Muscle layer of duodenum (tissue), 2 donors: ENCODE data around the gene PAX8.
"Not testable (repeated sequence)": the region's sequence is repeated elsewhere in the genome, so short reads cannot be mapped to it uniquely, and the experiment has no call there.

Source experiments
- H3K27ac ChIP-seq: one replicate; pipeline ENCODE4 v1.7.0; 2013; ENCODE audit warnings: mild to moderate bottlenecking, low read length
- H3K27me3 ChIP-seq: one replicate; pipeline ENCODE4 v1.7.0; 2013; ENCODE audit warnings: low read depth, mild to moderate bottlenecking, control low read depth, low read length
- H3K36me3 ChIP-seq, 2 donors: one replicate each; pipeline ENCODE4 v1.7.0; 2013; ENCODE audit warnings: low read length in 2 of 2, control low read depth in 1 of 2, mild to moderate bottlenecking in 1 of 2; ENCODE audit not compliant: insufficient read depth in 2 of 2, control insufficient read depth in 1 of 2
- H3K4me1 ChIP-seq, 2 donors: one replicate each; pipeline ENCODE4 v1.7.0; 2013; ENCODE audit warnings: low read length in 2 of 2, mild to moderate bottlenecking in 2 of 2, control low read depth in 1 of 2, moderate library complexity in 1 of 2; ENCODE audit not compliant: insufficient read depth in 2 of 2, control insufficient read depth in 1 of 2
- H3K4me3 ChIP-seq, 2 donors: one replicate each; pipeline ENCODE4 v1.7.0; 2013; ENCODE audit warnings: low read length in 2 of 2, low read depth in 1 of 2, mild to moderate bottlenecking in 1 of 2
- H3K9me3 ChIP-seq, 2 donors: one replicate each; pipeline ENCODE4 v1.7.0; 2013; ENCODE audit warnings: low read length in 2 of 2, control low read depth in 1 of 2, mild to moderate bottlenecking in 1 of 2; ENCODE audit not compliant: control insufficient read depth in 1 of 2
- donor health status: healthy.

The PAX8 gene

DNA sequence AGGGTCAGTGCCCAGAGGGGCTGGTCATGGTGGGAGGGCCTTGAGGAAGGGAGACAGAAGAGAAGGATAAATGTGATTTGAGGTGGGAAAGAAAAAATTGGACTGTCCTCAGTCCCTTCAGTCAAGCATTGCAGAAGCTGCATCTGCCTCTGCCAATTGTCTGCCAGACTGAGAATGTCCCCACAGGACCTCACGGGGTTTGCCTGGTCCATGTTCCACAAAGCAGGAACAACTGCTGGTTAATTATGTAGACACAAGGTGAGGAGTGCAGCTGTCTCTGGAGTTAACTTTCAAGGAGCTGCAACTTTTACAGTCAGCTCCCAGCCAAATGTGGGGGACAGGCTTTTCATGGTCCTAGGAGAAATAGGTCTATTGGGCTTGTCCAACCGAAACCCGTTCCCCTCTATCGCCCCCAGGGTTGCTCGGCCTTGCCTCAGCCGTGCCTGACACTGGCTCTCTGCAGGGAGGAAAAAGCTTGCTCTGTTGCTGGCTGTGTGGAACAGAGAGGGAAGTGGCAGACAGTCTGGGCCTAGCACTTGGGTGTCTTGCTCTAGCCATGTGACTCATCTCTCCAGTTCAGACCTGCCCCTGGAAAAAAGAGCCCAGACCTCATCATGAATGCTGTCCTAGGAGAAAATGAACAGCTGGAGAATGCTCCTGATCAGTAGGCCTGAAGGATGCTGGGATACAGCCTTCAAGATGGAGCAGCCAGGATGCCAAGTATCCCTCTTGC, 31.1 kb upstream of the PAX8 start:
- Histone ChIP-seq H3K27ac (no peak overlapping the region), H3K4me3 (no peak overlapping the region), H3K9me3 (no peaks in the 10 kb centered on the region), H3K4me1 (no peaks in the 10 kb centered on the region), H3K36me3 (no peaks in the 10 kb centered on the region), H3K27me3 (no peaks in the 10 kb centered on the region)

DNA sequence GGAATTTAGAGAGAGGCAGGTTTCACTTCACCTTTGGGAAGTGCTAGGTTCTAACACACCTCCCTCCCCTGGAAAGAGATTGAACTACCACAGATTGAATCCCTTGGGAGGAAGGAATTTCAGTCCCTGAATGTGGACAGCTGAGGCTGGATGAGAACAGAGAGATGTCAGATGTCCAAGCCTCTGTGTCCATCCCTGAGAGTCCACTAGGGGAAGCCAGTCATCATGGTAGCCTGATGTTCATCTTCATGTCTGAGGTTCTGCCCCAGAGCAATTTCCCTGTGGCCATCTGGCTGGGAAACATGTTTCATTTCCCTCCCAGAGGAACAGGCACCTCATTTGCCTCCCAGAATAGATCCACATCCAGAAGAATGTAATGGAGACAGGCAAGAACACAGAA, 30.1 kb upstream of the PAX8 start:
- not testable (repeated sequence) for H3K4me1 ChIP-seq, H3K27me3 ChIP-seq

DNA sequence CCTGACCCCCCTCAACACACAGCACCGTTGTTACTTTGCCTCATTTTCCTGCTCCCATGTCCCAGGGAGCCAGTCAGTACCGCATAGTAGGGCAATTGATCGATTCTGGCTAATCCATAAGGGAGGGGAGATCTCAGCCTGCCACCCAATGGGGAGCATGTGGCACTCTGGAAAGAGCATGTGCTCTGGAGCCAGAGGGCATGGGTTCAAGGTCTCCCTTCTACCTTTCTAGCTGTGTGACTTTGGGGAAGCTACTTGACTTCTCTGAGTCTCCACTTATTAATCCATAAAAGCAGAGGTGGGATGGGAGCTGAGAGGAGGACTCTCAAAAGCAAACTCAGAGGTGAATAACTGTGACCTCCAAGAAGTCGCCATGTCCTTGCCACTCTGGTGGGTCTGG, 27.5 kb upstream of the PAX8 start:
- H3K36me3 ChIP-seq, H3K9me3 ChIP-seq, H3K27ac ChIP-seq, H3K27me3 ChIP-seq, H3K4me1 ChIP-seq, H3K4me3 ChIP-seq: not testable (repeated sequence)

More for the DNA sequence above, 30.1 kb upstream of the PAX8 start:
- H3K4me3 ChIP-seq, H3K27ac ChIP-seq, H3K36me3 ChIP-seq, H3K9me3 ChIP-seq: not testable (repeated sequence)

DNA sequence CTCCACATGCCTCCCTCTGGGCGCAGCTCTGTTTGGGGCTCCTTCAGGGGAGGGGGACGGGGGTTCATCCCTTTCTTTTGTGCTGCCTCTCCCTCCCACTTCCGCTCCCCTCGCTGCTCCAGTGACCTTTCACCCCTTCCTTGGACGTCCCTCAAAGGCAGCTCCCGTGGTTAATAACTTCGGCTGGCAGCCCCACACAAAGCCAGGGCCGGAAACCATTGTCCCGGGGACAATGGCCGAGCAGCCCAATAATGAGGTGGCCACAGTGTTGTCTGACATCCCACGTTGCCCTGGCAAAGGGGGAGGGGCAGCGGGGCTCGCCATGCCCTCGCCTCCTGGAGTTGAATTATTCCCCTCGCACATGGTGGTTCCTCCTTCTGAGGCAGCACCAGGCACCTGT, 27.0 kb upstream of the PAX8 start:
- H3K27me3 ChIP-seq, H3K4me3 ChIP-seq, H3K9me3 ChIP-seq, H3K4me1 ChIP-seq, H3K27ac ChIP-seq, H3K36me3 ChIP-seq: not testable (repeated sequence)

DNA sequence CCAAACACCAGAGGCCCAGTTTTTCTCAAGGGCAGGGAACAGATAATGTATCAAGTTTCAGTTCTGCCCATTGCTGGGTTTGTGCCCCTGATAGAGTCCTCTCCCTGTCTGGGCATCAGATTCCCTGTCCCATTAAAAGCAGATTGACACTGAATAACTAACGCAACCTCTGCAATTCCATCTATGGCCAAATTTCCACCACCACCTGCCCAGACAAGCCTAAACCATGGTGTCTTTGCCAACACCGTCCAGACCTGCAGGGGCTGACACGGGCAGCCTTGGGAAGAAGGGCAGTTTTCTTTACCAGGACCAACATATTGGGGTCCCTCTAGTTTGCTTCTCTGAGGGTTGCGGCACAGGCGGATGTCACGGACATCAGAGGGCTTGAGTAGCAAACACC, 26.4 kb upstream of the PAX8 start:
- H3K4me1 ChIP-seq, result no peaks in the 10 kb centered on the region
- H3K4me3 ChIP-seq, result no peak overlapping the region
- H3K27me3 ChIP-seq, result no peaks in the 10 kb centered on the region
- no peaks in the 10 kb centered on the region for H3K9me3 ChIP-seq
- no peak overlapping the region for H3K27ac ChIP-seq
- no peaks in the 10 kb centered on the region for H3K36me3 ChIP-seq

DNA sequence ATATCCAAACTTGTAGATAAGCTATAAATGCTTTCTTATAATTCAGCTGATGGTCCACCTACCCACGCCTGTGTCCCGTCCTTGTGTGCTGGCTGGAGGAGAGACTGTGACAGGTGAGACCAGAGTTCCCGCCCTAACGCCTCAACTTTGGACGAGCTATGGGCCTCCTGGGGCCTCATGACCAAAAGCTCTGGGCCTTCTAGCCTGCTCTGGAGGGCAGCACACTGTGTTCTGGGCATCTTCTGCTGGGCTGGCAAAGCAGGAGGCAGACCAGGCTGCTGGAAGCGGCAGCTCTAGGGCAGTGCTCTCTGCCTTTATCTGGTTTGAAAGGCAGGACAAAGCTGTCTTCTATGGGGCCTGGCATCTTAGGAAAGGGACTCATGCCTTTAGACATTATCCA, 26.0 kb upstream of the PAX8 start:
- no peaks in the 10 kb centered on the region for H3K4me1 ChIP-seq
- no peak overlapping the region for H3K4me3 ChIP-seq
- H3K27me3 ChIP-seq, result no peaks in the 10 kb centered on the region
- no peaks in the 10 kb centered on the region for H3K36me3 ChIP-seq
- H3K9me3 ChIP-seq, result no peaks in the 10 kb centered on the region
- H3K27ac ChIP-seq, result no peak overlapping the region

DNA sequence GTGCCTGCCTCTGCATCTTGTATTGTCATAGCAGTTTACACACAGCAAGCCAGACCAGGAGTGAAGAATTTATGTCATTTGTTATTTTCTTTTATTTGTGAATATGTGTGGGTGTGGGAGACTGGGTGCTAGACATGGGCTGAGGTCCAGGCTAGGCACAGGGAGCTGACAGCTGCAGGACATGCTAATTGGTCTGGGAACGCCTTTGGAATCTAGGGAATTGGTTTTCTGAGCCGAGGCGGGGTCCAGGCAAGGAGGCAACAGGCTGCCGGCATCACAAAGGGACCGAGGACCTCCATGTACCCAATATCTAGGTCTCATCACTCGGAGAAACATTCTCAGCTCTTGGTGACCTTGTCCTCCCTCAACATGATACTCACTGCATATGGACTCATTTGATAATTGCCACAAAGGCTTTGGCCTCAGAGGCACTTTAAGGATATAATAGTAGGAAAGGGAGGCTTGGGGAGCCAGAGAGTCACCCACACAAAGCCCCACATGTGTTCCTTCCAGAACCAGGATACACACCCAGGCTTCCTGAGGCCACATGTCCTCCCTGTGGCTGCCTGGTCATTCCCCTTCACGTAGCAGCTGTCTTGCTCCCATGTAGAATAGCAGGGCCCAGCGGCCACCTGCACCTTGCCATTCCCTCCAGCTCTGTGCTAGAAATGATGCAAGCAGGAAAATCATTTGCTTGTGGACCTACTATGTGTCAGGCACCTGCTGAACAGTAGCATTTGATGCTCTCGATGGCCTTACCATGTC, 23.7 kb upstream of the PAX8 start:
- not testable (repeated sequence) for H3K4me1 ChIP-seq, H3K36me3 ChIP-seq, H3K27ac ChIP-seq, H3K4me3 ChIP-seq, H3K9me3 ChIP-seq, H3K27me3 ChIP-seq

DNA sequence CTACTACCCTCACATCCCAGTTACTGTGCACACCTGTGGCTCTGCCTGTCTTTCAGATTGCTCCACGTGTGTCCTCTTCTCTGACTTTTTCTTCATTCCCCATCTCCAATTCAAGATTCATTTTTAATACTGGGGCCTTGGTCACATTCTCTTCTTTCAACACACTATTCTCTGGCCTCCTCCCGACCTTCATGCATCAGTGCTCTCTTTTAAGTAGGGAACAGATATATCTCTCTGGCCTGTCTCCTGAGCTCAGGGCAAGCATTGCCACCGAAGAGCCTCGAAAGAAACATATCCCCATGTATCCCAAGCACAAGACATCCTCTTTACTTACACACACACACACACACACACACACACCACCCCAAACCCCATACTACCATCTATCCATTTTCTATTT, 21.6 kb upstream of the PAX8 start:
- H3K36me3 ChIP-seq, result no peaks in the 10 kb centered on the region
- H3K27ac ChIP-seq, result no peak overlapping the region
- H3K27me3 ChIP-seq, result no peaks in the 10 kb centered on the region
- H3K4me3 ChIP-seq, result no peak overlapping the region
- no peaks in the 10 kb centered on the region for H3K4me1 ChIP-seq
- H3K9me3 ChIP-seq, result no peaks in the 10 kb centered on the region

DNA sequence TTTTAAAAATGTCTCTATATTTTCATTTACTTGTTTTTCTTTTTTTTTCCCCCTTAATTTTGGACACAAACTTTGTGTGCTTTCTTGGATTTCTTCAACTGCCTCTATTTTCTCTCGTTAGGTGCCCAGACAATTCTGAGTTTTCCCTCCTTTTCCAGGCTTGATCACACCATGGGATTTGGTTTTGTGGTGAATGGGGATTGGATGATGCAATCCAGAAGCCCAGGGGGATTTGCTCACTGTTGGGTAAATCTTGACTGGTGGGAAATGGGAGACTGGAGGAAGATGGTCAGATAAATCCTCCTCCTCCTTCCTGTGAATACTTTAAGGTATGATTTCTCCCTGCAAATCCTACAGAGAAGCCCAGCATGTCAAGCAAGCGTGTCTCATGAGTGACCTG, 19.5 kb upstream of the PAX8 start:
- H3K27ac ChIP-seq, result no peak overlapping the region
- H3K9me3 ChIP-seq, result no peaks in the 10 kb centered on the region
- H3K36me3 ChIP-seq, result no peaks in the 10 kb centered on the region
- no peak overlapping the region for H3K4me3 ChIP-seq
- H3K4me1 ChIP-seq, result no peaks in the 10 kb centered on the region
- H3K27me3 ChIP-seq, result no peaks in the 10 kb centered on the region

DNA sequence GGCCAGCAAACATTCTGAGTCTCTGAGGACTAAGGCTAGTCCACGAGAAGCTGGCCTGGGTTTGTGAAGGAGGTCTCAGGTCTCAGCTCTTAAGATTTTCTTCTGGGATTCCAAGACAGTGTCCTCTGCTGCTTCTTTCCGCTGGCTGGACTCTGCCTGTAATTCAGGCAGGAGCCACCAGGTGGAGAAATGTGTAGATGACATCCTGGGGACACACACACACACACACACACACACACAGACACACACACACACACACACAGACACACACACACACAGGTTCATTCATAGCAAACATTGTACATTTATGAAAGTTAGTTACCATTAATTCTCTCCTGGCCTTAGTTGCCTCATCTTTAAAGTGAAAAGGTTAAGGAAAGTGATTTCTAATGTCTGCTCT, 18.9 kb upstream of the PAX8 start:
- not testable (repeated sequence) for H3K27me3 ChIP-seq, H3K27ac ChIP-seq, H3K4me1 ChIP-seq, H3K36me3 ChIP-seq, H3K9me3 ChIP-seq, H3K4me3 ChIP-seq

DNA sequence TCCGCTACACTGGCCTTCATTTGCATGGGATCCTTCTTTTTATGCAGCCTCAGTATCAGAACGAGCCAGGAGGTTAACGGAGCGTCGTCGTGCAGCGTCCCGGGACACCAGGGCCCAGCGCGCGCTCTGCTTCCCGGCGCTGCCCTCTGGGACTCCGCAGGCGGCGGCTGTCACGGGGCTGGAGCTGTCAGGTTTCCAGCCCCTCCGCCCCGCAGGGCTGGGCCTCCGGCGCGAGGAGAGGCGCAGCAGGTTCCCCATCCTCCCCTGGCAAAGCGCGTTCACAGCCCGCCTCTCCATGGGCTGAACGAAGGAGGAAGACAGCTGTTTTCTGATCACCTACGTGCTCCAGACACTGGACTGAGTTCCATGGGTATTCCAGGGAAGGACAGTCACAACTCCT, 12.5 kb upstream of the PAX8 start:
- Histone ChIP-seq H3K4me1 (peaks cover 0 to 6% of the 10 kb centered on the region in 2 donors), H3K4me3 (no peak overlapping the region), H3K27ac (no peak overlapping the region), H3K9me3 (no peaks in the 10 kb centered on the region), H3K27me3 (no peaks in the 10 kb centered on the region), H3K36me3 (no peaks in the 10 kb centered on the region)

DNA sequence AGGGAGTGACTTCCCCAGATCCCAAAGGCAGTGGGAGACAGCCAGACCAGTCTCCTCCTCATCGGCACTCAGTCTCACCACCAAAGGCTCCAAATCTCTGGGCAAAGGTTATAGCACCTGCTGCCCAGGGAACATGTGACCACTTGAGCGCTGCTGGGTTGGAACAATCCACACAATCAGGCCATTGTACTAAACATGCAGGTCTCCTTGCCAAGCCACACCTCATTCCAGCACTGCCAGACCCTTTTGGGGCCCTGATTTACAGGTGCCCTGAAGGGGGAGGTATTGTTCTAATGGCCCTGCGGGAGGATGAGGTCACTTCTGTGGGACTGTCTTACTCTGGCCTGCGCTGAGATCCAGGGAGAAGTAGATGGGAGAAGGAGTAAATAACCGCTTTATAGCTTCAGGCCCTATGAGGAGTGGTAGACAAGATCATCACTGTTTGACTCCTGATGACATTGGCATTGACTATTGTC, 10.0 kb upstream of the PAX8 start:
- peaks cover 3 to 16% of the 10 kb centered on the region in 2 donors for H3K4me1 ChIP-seq
- H3K4me3 ChIP-seq, H3K27me3 ChIP-seq, H3K9me3 ChIP-seq, H3K36me3 ChIP-seq: not testable (repeated sequence)
- peak overlapping the region; percentile 72 for H3K27ac ChIP-seq
